ENCODE measurements around the gene CACNG8.

- no peak for TF ChIP-seq CTCF (conservative IDR thresholded peaks at IDR 0.05)
- TF ChIP-seq ZFX (IDR thresholded peaks at IDR 0.05), result no peak
Observed at GRCh38 chr19:53969366-53969765, 6.6 kb downstream of the CACNG8 start.
